Left forelimb (tissue), 1 donor: ENCODE data around the gene ARHGDIB.

Experiments used
- DNase-seq: peaks from one replicate; pipeline ENCODE4 v3.0.0-alpha.2; 2018; ENCODE audit warnings: low spot score

Gene ARHGDIB

GRCh38 chr12:14982991-14983390 is 21.6 kb upstream of the ARHGDIB start:
- DNase-seq = no peak

GRCh38 chr12:14982562-14982961 is 21.2 kb upstream of the ARHGDIB start:
- DNase-seq = no peak

- no peak for DNase-seq
Observed at GRCh38 chr12:14981049-14981448, 19.6 kb upstream of the ARHGDIB start.

- DNase-seq = no peak
Observed at GRCh38 chr12:14979468-14979867, 18.1 kb upstream of the ARHGDIB start.

GRCh38 chr12:14976658-14977057 is 15.3 kb upstream of the ARHGDIB start:
- DNase-seq = no peak

GRCh38 chr12:14975457-14975856 is 14.1 kb upstream of the ARHGDIB start:
- DNase-seq = no peak

GRCh38 chr12:14974633-14975032 is 13.2 kb upstream of the ARHGDIB start:
- DNase-seq = no peak

- no peak for DNase-seq
Observed at GRCh38 chr12:14972816-14973215, 11.4 kb upstream of the ARHGDIB start, which contains the start of gene PDE6H. Gene PDE6H (plus strand): TSS chr12:14973042. CDS start chr12:14978013, 4,971 bp downstream.

GRCh38 chr12:14970473-14970872 is 9.1 kb upstream of the ARHGDIB start:
- no peak for DNase-seq

- no peak for DNase-seq
Observed at GRCh38 chr12:14968478-14968877, 7.1 kb upstream of the ARHGDIB start.

GRCh38 chr12:14965221-14965620 is 3.8 kb upstream of the ARHGDIB start:
- no peak for DNase-seq

- DNase-seq = no peak
Observed at GRCh38 chr12:14964406-14964805, 3.0 kb upstream of the ARHGDIB start.

- no peak for DNase-seq
Observed at GRCh38 chr12:14963520-14963919, 2.1 kb upstream of the ARHGDIB start.

- DNase-seq = no peak
Observed at GRCh38 chr12:14962797-14963196, 1.4 kb upstream of the ARHGDIB start.

- DNase-seq = no peak
Observed at GRCh38 chr12:14962153-14962539, 745 bp upstream of the ARHGDIB start.

- DNase-seq = no peak
Observed at GRCh38 chr12:14960548-14961465, 594 bp downstream of the ARHGDIB start.

GRCh38 chr12:14959916-14960496 is 1.4 kb downstream of the ARHGDIB start:
- DNase-seq = no peak

GRCh38 chr12:14959463-14959862 is 1.9 kb downstream of the ARHGDIB start:
- DNase-seq = no peak

GRCh38 chr12:14959126-14959440 is 2.3 kb downstream of the ARHGDIB start:
- no peak for DNase-seq

- DNase-seq = no peak
Observed at GRCh38 chr12:14958361-14959125, 2.9 kb downstream of the ARHGDIB start.

- no peak for DNase-seq
Observed at GRCh38 chr12:14957551-14958168, 3.7 kb downstream of the ARHGDIB start.

- DNase-seq = no peak
Observed at GRCh38 chr12:14956905-14957304, 4.5 kb downstream of the ARHGDIB start.
